ENCODE results near the gene HOXA6. TPM values are rescaled to one million over a fixed set of nuclear protein-coding genes. Genes with fewer than 3 reads are reported as not detected.
A peak's percentile ranks its signal among the peaks of the same experiment; 100 is the strongest.

HOXA6 gene
- polyA plus RNA-seq, 1 experiment: 0.77 TPM

DNA sequence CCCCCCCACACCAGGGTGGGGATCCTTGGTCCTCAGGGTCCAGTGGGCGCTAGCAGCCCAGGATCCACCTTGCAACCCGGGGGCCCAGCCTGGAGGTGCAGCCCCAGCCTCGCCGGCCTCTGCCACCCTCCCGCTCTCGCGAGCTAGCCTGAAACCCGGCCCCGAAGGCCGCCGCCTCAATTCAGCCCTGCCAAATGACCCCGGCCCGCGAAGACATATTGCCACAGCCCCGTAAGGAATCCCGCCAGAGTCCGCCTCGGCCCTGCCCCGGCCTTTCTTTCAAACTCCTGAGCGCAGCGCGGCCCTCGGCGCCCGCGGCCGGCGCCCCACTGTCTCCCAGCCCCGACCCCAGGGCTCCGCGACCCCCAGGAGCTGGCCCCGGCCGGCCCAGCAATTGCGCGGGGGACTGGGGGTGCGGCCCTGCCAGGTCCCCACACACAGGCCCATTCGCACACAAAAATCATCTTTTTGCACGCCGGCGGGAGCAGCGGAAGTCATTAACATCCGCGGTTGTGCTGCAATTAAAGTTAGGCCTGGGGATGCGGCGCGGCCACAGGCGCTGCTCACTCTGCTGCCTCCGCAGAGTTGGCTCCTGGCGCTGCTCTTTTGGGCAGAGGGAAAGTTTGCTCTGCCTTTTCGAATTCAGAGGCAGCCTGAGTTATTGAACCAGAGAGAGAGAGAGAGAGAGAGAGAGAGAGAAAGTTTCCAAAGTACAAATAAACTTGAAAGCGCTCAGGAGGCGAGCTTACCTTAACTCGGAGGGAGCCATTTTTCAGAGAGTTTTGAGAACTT is 8.0 kb downstream of the HOXA6 start:
- H3K27me3 ChIP-seq (ENCODE audit: control insufficient read depth, insufficient read depth, low read length): no peaks in the 10 kb centered on the region

DNA sequence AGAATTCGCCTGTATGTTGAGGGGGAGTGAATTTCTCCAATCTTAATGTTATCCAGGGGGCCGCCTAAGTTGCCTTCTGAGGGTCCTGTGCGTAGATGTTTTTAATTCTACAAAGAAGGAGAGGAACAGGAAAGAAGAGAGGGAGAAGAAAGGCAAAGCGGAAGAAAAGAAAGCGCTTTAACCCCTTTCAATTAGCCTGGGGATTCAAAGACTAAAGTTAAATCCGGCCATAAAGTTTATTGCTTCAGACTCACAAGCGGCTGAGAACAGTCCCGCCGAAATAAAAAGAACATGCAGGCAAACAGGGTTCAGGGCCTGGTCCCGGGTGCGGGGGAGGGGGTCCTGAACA is 8.6 kb downstream of the HOXA6 start:
- no peak overlapping the region for H3K4me3 ChIP-seq (ENCODE audit: low read depth, low read length)
- ChIA-PET POLR2A (no interaction called here), CTCF (no interaction called here)
- DNase-seq (ENCODE audit: low read depth): no peak
- no peaks in the 10 kb centered on the region for H3K27me3 ChIP-seq (ENCODE audit: control insufficient read depth, insufficient read depth, low read length)
- TF ChIP-seq CTCF (IDR thresholded peaks at IDR 0.05; ENCODE audit: insufficient read depth, low read depth, low read length): no peak
- no peaks in the 10 kb centered on the region for H3K36me3 ChIP-seq (ENCODE audit: control insufficient read depth, insufficient read depth, low read length)

More for the DNA sequence above, 8.0 kb downstream of the HOXA6 start:
- CTCF ChIA-PET: interaction anchor here (1.0 to 5.9 kb wide), 3 partner anchors 8 to 285 kb away, joined by 3 to 59 read pairs (median 7); partner anchors contain the start of gene HOXA4
- H3K4me3 ChIP-seq (ENCODE audit: low read depth, low read length): no peak overlapping the region
- POLR2A ChIA-PET: no interaction called here
- no peak for DNase-seq (ENCODE audit: low read depth)
- H3K36me3 ChIP-seq (ENCODE audit: control insufficient read depth, insufficient read depth, low read length): no peaks in the 10 kb centered on the region
- TF ChIP-seq CTCF (IDR thresholded peaks at IDR 0.05; ENCODE audit: insufficient read depth, low read depth, low read length): no peak

DNA sequence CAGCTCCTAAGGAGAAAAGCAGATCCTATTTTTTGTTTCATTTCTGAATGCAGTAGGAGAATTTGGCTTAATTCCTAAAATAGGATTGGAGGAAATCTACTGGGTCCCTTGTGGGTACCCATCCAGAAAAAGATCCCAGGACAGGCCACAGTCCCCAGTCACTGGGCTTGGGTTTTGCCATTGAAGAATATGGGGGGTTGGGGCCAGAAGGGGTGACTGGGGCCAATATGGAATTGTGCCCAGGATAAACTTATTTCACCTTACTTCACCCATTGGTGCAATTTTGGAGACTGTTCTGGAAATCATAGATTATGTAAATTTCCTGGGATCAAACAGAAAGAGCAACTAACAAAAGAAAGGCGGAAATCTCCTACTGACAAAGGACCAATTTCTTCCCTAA is 9.1 kb downstream of the HOXA6 start:
- CTCF ChIA-PET: interaction anchor here (1.1 kb wide), 1 partner anchor 295 kb away, joined by 3 read pairs; no protein-coding TSS in a partner anchor
- POLR2A ChIA-PET: no interaction called here
- no peak overlapping the region for H3K4me3 ChIP-seq (ENCODE audit: low read depth, low read length)
- TF ChIP-seq CTCF (IDR thresholded peaks at IDR 0.05; ENCODE audit: insufficient read depth, low read depth, low read length): no peak
- no peak for DNase-seq (ENCODE audit: low read depth)
- H3K36me3 ChIP-seq (ENCODE audit: control insufficient read depth, insufficient read depth, low read length): no peaks in the 10 kb centered on the region
- no peaks in the 10 kb centered on the region for H3K27me3 ChIP-seq (ENCODE audit: control insufficient read depth, insufficient read depth, low read length)

DNA sequence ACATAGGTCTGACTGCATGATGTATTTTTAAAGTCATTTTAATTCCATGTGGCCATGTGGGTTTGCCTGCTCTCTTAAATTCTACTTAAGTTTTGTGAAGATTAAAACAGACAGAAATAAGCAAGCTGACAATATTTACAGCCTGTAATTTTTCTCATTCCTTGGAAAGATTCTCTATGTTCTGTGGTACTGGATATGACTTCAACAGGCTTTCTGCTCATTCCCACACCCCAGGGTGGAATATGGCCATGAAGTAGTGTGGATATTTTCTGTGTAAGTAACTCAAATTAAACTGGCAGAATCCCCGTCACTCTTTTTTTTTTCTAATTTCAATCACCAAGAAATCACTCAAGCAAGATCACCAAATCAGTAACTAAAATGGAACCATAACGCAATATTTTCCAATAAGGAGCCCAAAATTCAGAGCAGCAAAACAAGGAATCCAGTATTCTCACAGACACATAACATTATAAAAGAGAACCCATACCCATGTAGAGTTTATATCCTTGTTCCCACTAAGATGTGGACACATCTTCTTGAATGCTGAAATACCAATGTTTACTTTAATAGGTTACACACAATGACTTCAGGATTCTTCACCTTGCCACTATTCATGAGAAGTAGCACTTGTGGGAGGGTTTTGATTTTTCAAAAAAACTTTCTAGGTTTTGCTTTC is 9.8 kb downstream of the HOXA6 start:
- H3K4me3 ChIP-seq (ENCODE audit: low read depth, low read length): no peak overlapping the region
- no peaks in the 10 kb centered on the region for H3K36me3 ChIP-seq (ENCODE audit: control insufficient read depth, insufficient read depth, low read length)
- no peak for DNase-seq (ENCODE audit: low read depth)
- ChIA-PET CTCF (interaction anchor here (1.1 kb wide), 1 partner anchor 294 kb away, joined by 3 read pairs; no protein-coding TSS in a partner anchor), POLR2A (no interaction called here)
- TF ChIP-seq CTCF (IDR thresholded peaks at IDR 0.05; ENCODE audit: insufficient read depth, low read depth, low read length): no peak
- no peaks in the 10 kb centered on the region for H3K27me3 ChIP-seq (ENCODE audit: control insufficient read depth, insufficient read depth, low read length)

- peak; percentile 68 for DNase-seq (ENCODE audit: low read depth)
- Histone ChIP-seq H3K36me3 (ENCODE audit: control insufficient read depth, insufficient read depth, low read length) (no peaks in the 10 kb centered on the region), H3K4me3 (ENCODE audit: low read depth, low read length) (no peak overlapping the region), H3K27me3 (ENCODE audit: control insufficient read depth, insufficient read depth, low read length) (no peaks in the 10 kb centered on the region)
- TF ChIP-seq CTCF (IDR thresholded peaks at IDR 0.05; ENCODE audit: insufficient read depth, low read depth, low read length): no peak
- CTCF ChIA-PET: interaction anchor here (0.7 to 2.2 kb wide), 4 partner anchors 9 to 1265 kb away, joined by 3 to 11 read pairs (median 3); partner anchors contain the start of gene HOXA5
- POLR2A ChIA-PET: interaction anchor here (0.6 kb wide), 1 partner anchor 31 kb away, joined by 4 read pairs; no protein-coding TSS in a partner anchor
These were observed 13.2 kb downstream of the HOXA6 start for GRCh38 chr7:27134392-27134791.

All from BJ (cell line).